HPDE6-E6E7 (cell line): ENCODE measurements around the gene TMEM126A.
A peak's percentile ranks its signal among the peaks of the same experiment; 100 is the strongest.
"Not testable (repeated sequence)": the region's sequence is repeated elsewhere in the genome, so short reads cannot be mapped to it uniquely, and the experiment has no call there.

Experiments used
- DNase-seq: peaks from one replicate; pipeline ENCODE4 v3.0.0; 2011; ENCODE audit warnings: missing footprints; ENCODE audit errors: extremely low spot score

TMEM126A gene

DNA sequence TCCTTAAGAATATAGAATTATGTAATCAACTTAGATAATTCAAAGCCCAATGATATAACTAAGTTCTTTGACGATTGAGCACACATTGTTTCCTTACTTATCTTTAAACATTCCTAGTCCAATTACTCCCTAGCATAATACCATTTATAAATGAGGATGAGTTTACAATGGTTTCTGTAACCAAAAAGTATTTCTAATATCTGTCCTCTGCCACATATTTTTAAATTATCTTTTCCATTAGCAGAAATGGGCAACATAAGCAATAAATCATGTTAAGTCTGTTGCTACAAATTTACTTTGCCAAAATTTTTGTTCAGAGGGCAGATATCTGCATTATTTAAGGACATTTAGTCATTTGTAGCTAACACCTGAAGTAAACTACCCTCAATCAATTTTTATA is 10.4 kb downstream of the TMEM126A start:
- no peak for DNase-seq

DNA sequence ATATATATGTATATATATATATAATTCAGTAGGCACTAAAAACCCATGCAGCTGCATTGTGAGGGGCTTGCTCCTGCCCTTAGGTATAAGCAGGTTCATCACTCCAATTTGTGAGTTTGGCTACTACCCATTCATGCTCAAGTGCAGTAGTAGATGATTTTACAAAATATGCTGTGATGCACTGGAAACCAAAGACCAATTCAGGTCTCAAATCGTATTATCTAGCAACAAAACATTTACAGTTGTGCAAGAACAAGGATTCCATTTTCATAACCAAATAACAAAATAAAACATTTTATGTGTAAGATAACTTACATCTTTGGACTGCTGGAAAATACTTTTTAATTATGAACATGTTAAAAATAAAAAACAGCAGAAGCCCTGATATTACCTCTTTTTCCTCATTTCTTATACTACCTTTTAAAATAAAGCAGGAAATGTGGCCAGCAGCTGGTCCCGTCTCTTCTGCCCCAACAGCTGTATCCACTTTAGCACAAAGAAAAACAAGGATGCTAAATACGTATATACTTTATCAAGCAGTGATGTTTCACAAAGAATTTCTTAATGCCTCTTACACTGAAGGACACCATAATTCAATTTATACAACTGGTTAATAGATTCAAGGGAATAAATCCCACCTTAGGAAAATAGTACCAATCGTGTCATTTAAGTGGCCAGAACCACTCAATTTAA is 14.4 kb downstream of the TMEM126A start:
- no peak for DNase-seq

DNA sequence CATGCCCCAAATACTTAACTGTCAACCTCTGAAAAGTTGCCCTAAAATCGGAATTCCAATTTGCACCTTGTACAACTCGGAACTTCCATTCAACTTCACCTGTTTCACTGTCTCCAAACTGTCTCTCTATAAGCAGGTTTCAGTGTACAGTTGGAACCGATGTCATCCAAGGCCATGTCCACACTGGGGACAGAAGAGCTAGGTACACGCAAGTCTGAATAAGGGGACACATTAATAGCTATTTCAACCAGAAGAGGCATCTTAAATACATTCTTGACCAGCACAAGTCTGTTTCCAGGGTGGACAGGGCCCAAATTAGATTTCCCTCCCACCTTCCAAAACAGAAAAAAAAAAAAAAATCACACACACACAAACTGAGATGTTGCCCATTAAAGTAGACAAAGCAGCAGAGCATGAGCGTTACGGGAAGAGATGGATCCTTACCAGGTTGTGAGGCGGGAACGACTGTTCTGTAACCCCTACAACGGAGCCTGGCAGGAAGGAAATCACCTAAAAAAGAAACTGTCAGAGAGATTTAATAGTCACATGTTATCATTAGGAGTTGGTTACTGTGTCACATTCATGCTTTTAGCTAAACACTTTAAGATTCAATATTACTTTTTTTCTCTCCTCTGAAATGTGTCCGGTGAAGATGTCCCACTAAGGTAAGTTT is 15.4 kb downstream of the TMEM126A start:
- DNase-seq: no peak

DNA sequence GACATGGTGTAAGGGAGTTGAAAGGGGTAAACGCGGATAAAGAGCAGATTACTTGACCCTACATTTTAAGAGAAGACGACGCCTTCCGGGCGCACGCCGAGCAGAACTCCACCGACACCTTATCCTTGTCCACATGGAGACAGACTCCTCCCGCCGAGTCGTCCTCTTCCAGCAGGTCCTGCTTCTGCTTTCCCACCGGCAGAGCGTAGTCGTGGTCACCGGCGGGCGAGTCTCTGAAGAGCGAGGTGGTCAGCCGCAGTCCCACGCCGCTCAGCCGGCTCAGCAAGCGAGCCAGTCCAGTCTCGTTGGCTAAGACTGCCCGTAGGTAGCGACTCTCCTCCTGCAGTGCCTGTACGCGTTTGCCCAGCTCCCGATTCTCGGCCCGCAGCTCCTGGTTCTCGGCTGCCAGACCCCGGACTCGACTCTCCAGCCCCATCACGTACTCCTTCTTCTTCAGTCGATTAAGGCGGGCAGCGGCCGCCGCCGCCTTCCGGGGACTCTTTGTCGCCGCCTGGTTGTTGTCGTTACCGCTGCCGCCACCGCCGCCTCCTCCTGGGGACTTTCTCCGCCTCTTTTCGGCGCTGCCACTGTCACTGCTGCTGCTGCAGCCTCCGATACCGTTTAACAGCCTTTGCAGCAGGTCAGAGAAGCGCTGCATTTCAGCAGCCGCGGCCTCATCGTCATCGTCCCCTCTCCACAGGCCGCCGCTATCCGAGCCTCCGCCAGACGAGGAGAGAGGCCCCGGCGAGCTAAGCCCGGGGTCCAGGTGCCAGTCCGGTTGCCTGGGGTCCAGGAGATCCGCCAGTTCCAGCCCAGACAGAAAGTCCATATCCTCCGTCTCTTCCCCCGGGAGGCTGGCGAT is 16.2 kb downstream of the TMEM126A start:
- peak; percentile 27 for DNase-seq

DNA sequence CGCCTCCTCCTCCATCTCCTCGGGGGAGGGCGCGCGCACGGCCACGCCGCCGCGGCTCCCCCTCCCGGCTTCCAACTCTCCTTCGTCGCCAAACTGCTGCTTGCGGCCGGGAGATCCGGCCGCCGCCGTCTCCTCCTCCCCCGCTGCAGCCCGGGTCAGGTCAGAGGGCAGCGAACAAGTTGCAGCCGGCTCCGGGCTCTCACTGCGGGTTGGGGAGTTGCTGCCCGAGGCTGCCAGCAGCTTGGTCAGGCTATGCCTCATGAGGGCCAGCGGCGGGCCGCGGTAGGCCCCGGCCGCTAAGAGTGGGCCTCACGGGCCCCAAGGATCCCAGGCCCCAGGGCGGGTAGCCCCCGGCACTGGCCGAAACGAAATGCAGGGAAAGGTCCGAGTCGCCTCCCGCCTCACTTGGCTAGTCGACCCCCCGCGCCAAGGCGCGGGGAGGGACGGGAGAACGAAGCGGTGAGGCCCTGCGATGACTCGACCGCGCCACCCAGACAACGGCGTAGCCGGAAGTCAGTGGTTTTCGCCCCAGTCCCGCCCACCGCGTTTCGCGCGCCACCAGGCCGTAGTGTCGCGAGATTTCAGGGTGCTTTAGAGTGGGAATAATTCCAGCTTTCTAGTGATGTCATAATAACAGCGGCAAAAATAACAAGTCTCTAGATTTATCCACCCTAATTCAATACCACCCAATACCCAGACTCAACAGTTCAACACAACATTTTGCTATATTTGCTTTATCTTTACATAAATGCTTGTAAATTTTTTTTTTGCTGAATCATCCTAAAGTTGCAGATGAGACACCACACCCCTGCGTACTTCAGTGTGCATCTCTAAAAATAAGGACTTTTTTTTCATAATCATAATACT is 17.1 kb downstream of the TMEM126A start, which contains the start of gene CREBZF:
Gene CREBZF (minus strand): TSS at position 515 of the 867 bp plus-strand sequence. CDS start 254 bp downstream, at position 261.
- peak; percentile 86 for DNase-seq

DNA sequence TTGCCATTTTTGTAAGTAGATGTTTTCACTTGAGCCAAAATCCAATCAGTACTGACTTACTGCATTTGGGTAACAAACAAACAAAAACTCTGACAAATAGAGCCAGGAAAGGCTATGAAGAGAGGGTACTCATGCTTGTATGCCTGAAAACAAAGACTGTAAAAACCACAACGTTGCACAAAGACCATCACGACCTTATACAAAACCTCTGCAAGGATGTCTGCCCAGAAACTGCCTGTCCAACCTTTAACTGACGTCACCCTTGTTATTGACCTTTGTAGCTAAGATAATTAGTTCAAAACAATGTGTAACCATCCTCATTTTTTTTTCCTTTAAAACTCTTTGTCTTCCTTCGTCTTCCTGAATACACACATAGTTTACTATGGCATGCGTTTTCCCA is 18.0 kb downstream of the TMEM126A start:
- no peak for DNase-seq

DNA sequence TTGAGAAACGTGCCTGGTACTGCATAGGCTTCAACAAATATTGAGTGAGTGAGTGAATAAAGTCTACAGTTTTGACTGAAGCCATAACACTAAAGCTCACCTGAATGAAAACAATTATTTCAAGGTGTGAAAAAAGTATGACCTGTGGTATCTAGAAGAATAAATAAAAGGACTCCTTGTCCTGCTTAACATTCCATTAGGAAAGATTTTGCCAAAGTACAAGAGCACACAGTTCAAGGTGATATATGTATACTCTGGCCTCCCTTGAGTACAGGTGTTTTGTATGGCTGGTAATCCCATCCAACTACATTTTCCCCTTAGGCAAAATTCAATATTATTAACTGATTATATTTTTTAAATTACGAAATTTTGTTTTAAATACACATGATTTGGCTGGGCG is 18.9 kb downstream of the TMEM126A start:
- no peak for DNase-seq

DNA sequence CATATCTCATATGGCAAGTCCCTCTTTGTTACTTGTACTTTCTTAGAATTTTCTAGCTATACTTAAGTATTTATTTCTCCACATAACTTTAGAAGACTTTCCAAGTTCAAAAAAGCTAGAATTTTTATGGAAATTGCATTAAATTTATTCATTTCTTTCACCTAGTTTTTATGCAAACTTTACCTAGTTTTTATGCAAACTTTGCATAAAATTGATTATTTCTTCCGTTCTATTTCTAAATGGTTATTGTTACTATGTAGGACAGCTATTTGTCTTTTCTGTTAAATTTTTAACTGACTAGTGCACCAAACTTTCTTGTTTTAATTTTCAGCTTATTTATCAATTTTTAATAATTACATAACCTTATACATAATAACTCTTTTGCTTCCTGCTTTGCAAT is 20.4 kb downstream of the TMEM126A start:
- DNase-seq: no peak

DNA sequence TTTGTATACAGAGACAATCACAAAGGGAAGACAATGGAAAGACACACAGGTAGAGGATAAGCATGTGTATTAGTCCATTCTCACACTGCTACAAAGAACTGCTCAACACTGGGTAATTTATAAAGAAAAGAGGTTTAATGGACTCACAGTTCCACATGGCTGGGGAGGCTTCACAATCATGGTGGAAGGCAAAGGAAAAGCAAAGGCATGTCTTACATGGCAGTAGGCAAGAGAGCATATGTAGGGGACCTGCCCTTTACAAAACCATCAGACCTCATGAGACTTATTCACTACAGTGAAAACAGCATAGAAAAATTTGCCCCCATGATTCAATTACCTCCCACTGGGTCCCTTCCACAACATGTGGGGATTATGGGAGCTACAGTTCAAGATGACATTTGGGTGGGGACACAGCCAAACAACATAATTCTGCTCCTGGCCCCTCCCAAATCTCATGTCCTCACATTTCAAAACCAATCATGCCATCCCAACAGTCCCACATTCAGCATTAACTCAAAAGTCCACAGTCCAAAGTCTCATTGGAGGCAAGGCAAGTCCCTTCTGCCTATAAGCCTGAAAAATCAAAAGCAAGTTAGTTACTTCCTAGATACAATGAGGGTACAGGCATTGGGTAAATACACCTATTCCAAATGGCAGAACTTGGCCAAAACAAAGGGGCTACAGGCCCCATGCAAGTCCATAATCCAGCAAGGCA is 23.3 kb downstream of the TMEM126A start:
- not testable (repeated sequence) for DNase-seq

DNA sequence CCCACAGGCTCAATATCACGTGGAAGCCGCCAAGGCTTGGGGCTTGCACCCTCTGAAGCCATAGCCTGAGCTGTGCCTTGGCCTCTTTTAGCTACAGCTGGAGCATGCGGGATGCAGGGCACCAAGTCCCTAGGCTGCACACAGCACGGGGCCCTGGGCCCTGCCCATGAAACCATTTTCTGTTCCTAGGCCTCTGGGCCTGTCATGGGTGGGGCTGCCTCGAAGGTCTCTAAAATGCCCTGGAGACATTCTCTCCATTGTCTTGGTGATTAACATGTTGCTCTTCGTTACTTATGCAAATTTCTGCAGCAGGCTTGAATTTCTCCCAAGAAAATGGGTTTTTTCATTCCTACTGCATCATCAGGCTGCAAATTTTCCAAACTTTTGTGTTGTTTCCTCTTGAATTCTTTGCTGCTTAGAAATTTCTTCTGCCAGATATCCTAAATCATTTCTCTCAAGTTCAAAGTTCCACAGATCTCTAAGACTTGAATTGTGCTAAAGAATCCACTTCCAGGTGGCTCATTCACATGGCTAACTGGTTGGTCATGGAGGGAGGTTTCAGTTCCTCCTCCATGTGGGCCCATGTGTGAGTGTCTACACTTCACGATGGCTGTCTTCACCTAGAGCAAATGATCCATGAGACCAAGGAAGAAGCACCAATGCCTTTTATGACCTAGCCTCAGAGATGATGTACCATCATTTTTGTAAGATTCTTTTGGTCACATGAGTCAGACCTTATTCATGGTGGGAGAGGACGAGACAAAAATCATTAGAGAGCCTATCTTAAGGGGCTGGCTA is 24.5 kb downstream of the TMEM126A start:
- DNase-seq: no peak

DNA sequence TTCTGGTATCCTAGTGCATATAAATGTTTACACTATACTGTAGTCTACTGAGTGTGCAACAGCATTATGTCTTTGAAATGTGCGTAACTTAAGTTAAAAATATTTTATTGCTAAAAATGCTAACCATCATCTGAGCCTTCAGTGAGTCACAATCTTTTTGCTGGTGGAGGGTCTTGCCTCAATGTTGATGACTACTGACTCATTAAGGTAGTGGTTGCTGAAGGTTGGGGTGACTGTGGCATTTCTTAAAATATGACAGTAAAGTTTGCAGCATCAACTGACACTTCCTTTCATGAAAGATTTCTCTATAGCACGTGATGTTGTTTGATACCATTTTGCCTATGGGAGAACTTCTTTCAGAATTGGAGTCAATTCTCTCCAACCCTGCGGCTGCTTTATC is 25.6 kb downstream of the TMEM126A start:
- no peak for DNase-seq

DNA sequence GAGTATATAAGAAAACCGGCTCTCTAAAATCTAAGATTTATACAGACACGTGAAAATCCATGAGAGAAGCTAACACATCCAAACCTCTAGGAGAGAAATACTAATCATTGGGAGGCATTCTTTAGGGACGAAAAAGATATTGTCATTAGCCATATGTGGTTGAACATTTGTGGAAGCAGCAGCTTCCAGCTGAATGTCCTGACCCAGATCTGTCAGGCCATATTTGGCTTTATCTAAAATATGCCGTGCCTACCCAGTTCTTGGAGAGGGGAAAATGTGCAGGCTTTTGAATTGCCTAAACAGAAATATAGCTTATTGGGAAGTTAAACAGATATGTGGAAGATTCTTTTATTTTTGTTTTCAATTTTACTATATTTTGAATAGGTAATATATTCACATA is 31.8 kb downstream of the TMEM126A start:
- no peak for DNase-seq

DNA sequence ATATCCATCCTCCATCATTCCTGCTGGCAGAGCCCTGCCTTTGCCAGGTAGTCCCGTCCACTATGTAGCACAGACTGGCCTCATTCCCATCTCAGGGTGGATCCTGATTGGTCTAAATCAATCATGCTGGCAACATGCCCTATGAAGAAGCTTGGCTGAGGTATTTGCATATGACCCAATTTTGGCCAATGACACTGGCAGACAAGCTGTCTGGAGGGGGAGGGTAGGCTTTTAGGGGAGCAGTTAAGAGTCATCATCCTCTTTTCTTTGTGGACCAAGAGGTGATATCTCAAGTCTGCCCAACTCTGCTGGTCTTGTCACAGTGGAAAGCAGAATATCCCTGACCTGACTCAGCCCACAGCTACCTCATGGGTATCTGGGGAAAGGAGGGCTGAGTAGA is 33.1 kb downstream of the TMEM126A start:
- no peak for DNase-seq

DNA sequence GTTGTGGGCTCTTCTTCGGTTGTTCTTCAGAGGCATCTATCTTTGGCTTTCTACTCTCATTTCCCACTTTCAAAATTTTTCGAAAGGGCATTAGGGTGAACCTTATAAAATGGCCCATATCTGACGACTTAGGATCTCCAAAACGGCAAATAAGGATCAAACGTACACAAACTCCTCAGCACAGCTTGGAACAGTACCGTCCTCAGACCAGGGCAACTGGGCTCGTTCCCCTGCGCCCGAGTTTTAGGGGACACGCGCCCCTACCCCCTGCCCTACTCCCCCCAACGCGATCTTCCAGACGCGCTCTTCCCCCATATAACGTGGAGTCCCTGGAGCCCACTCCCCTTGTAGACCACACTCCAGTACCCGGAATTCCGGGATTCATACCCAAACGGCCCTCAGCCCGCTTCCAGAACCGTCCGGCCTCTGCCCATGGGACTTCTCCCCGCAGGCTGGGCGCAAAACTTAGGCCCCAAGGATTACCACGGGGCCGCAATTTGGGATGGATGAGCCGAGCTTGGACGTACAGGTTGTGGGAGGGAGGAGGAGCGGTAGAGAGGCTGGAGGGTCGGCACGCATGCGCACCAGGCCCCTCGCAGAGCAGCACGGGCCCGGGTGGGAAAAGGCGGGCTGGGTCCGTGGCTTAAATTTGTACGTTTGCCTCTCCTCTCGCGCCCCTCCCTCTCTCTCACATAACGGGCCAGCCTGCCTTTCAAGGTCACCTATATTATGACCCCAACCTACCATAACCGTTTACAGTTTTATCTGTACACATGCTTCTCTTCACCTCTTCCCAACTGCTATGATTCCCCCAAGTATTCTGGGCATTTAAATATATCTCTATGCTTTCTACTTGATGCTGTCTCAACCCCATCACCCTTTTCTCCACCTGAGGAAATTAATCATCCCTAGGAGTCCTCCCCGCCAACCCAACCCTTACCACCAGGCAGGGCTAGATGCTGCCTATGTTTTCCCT is 34.9 kb downstream of the TMEM126A start:
- no peak for DNase-seq

DNA sequence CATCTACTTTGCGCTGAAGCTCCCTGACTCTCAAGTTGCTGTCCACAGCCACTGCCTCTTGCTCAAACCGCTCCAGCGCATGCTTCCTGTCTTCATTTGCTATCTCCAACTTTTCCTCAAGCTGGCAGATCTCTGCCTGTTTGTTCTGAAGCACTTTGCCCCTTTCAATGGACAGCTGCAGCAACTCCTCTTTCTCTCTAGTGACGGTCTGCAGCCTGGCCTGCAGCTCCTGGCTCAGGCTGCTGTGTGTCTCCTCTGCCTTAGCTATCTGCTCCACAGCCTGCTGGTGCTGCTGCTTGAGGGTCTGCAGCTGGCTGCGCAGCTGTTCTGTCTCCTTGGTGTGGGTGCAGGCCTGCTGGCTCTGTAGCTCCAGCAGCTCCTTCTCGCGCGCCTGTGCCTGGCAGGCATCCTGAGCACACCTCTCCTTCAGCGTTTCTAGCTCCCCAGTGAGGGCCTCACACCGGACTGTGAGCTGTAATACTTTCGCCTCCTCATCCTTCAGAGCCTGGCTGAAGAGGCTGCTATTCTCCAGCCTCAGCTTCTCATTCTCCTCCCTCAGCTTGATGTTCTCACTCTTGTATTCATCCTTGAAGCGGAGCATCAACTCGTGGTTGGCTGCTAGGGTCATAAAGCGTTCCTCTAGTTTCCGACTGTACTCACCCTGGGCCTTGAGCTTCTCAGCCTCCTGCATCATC is 37.5 kb downstream of the TMEM126A start:
- DNase-seq: no peak

DNA sequence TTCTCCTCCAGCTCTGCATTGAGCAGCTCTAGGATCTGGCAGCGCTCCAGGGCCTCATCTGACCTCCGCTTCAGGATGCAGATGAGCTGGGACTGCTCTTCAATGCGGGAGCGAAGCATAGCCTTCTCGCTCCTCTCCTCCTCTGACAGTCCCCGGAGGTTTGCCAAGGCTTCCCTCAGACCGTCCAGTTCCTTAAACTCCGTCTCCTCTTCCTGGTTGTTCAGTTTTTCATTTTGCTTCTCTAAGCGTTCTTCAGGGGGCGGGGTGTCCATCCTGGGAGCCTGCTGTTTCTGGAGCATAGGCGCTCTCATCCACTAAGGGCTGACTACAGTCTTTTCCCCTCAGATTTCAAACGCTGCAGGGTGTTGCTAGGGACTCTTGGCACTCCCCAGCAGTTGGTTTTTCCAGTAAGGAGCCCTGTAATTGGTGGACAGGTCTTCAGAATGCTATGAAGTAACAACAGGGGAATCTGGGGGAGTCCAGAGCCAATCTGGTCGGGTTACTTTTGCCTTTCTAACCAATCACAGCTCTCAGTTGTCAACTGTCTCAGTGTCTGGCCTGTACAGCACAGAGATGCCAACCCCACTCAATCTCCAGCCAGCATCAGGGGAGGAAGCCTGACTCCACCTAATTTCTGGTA is 38.2 kb downstream of the TMEM126A start, which contains the start of gene CCDC89:
Gene CCDC89 (minus strand): TSS at position 376 of the 640 bp plus-strand sequence. CDS start 65 bp downstream, at position 311.
- no peak for DNase-seq

DNA sequence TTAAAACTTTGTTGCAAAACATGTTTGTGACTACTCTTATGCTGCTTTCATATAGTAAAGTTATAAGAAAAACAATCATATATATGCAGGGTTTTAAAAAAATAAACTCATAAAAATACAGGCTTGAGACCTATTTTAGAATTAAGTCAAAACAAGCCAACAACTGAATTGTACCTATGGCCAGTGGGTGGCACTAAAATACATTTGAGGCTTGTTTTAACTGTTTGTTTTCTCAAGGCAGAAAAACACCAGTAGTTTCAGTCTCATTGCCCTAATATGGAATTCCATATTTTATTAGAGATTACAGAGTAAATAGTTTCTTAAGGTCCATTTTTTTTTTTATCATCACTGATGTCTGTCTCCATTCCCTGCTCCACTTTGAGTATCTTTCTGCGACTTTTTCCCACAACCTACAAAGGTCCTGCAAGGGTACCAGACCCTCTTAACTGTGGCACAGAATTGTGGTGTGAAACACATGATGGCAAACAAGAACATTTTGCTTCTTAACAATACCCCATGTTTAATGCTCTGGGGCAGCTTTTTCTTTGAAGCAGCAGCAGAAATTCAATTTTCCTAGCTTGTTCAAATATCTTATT is 46.7 kb downstream of the TMEM126A start:
- peak; percentile 34 for DNase-seq
